HCT116 (cell line): ENCODE results near the gene DNAJB1.

Experiments used
- CBX3 ChIP-seq: IDR thresholded peaks from 2 replicates; pipeline ENCODE4 v1.6.1; 2012; ENCODE audit warnings: low read depth
- CEBPB ChIP-seq: IDR thresholded peaks from 2 replicates; pipeline ENCODE4 v1.6.1; 2012; ENCODE audit warnings: low read depth
- CTCF ChIP-seq, 3 experiments: fragments of 200-600 bp in 1 of 3; sonication (generic) in 1 of 3; IDR thresholded peaks in 2 of 3; conservative IDR thresholded peaks in 1 of 3; 2 replicates each; pipeline ENCODE4 v1.5.1; 2012 to 2017; ENCODE audit warnings: low read depth in 2 of 3, low read length in 2 of 3, antibody characterized with exemption in 1 of 3, borderline replicate concordance in 1 of 3, control low read depth in 1 of 3, mild to moderate bottlenecking in 1 of 3, mixed read lengths in 1 of 3, mixed run types in 1 of 3, moderate library complexity in 1 of 3; ENCODE audit not compliant: insufficient read depth in 1 of 3
- EGR1 ChIP-seq: IDR thresholded peaks from 2 replicates; pipeline ENCODE4 v1.6.1; 2012; ENCODE audit warnings: low read depth
- ELF1 ChIP-seq: IDR thresholded peaks from 2 replicates; pipeline ENCODE4 v1.6.1; 2012; ENCODE audit warnings: low read depth, borderline replicate concordance
- EZH2 ChIP-seq: fragments of 200-600 bp; sonication (generic); IDR thresholded peaks from 2 replicates; pipeline ENCODE4 v1.6.1; 2017; ENCODE audit warnings: antibody characterized with exemption, mixed run types
- FOSL1 ChIP-seq: IDR thresholded peaks from 2 replicates; pipeline ENCODE4 v1.6.1; 2012; ENCODE audit warnings: low read depth
- JUND ChIP-seq: IDR thresholded peaks from 2 replicates; pipeline ENCODE4 v1.6.1; 2012
- POLR2A ChIP-seq: IDR thresholded peaks from 2 replicates; pipeline ENCODE4 v1.7.0; 2011; ENCODE audit warnings: borderline replicate concordance; ENCODE audit not compliant: insufficient read depth, insufficient read length; ENCODE audit errors: extremely low read depth
- POLR2AphosphoS5 ChIP-seq: IDR thresholded peaks from 2 replicates; pipeline ENCODE4 v1.6.1; 2011; ENCODE audit warnings: mild to moderate bottlenecking, low read depth, low read length, moderate library complexity
- REST ChIP-seq: IDR thresholded peaks from 2 replicates; pipeline ENCODE4 v1.6.1; 2012; ENCODE audit warnings: low read depth
- SIN3A ChIP-seq: IDR thresholded peaks from 2 replicates; pipeline ENCODE4 v1.6.1; 2012; ENCODE audit warnings: low read depth
- ZNF274 ChIP-seq: fragments of 200-500 bp; sonication (Bioruptor generic); IDR thresholded peaks from 2 replicates; pipeline ENCODE4 v1.6.1; 2014; ENCODE audit warnings: mild to moderate bottlenecking, low read depth, low read length, inconsistent platforms

- TF ChIP-seq CTCF (IDR thresholded peaks at IDR 0.05 in 2 of 3, conservative IDR thresholded peaks at IDR 0.05 in 1 of 3; ENCODE audit: borderline replicate concordance in 1 of 3, insufficient read depth in 1 of 3, low read depth in 2 of 3, low read length in 2 of 3) (no peak), POLR2A (no peak), EGR1 (no peak), SIN3A (no peak), POLR2AphosphoS5 (no peak), ZNF274 (no peak), EZH2 (no peak), CBX3 (no peak), JUND (no peak), REST (no peak), CEBPB (no peak), ELF1 (no peak), FOSL1 (no peak)
Observed at GRCh38 chr19:14516746-14517438, 1.3 kb downstream of the DNAJB1 start.
